ENCODE measurements around the gene ORC2.
"Not testable (repeated sequence)": the region's sequence is repeated elsewhere in the genome, so short reads cannot be mapped to it uniquely, and the experiment has no call there.

The ORC2 gene

GRCh38 chr2:200985799-200986198, 22.3 kb upstream of the ORC2 start:
- no peak for TF ChIP-seq CTCF (conservative IDR thresholded peaks at IDR 0.05; ENCODE audit: low read length)
- peak; percentile 66 for DNase-seq (ENCODE audit: low read depth)
- no peak overlapping the region for H3K4me3 ChIP-seq (ENCODE audit: low read length)

- DNase-seq (ENCODE audit: low read depth), result no peak
- no peak overlapping the region for H3K4me3 ChIP-seq (ENCODE audit: low read length)
- TF ChIP-seq CTCF (conservative IDR thresholded peaks at IDR 0.05; ENCODE audit: low read length), result no peak
Measured at GRCh38 chr2:200976710-200977109, 13.2 kb upstream of the ORC2 start.

GRCh38 chr2:200975672-200976071, 12.2 kb upstream of the ORC2 start:
- TF ChIP-seq CTCF (conservative IDR thresholded peaks at IDR 0.05; ENCODE audit: low read length), result no peak
- no peak for DNase-seq (ENCODE audit: low read depth)
- H3K4me3 ChIP-seq (ENCODE audit: low read length), result no peak overlapping the region

GRCh38 chr2:200970057-200970456, 6.6 kb upstream of the ORC2 start:
- DNase-seq (ENCODE audit: low read depth); H3K4me3 ChIP-seq (ENCODE audit: low read length): not testable (repeated sequence)

- H3K4me3 ChIP-seq (ENCODE audit: low read length), result no peak overlapping the region
- no peak for TF ChIP-seq CTCF (conservative IDR thresholded peaks at IDR 0.05; ENCODE audit: low read length)
- DNase-seq (ENCODE audit: low read depth), result no peak
Measured at GRCh38 chr2:200968735-200969134, 5.3 kb upstream of the ORC2 start.

GRCh38 chr2:200968162-200968561, 4.7 kb upstream of the ORC2 start:
- H3K4me3 ChIP-seq (ENCODE audit: low read length), result no peak overlapping the region
- TF ChIP-seq CTCF (conservative IDR thresholded peaks at IDR 0.05; ENCODE audit: low read length), result no peak
- DNase-seq (ENCODE audit: low read depth), result no peak

GRCh38 chr2:200966770-200967169, 3.3 kb upstream of the ORC2 start:
- H3K4me3 ChIP-seq (ENCODE audit: low read length), result no peak overlapping the region
- peak; percentile 53 for DNase-seq (ENCODE audit: low read depth)
- TF ChIP-seq CTCF (conservative IDR thresholded peaks at IDR 0.05; ENCODE audit: low read length), result no peak

GRCh38 chr2:200964498-200964897, 1.0 kb upstream of the ORC2 start:
- peak overlapping the region; percentile 96 for H3K4me3 ChIP-seq (ENCODE audit: low read length)
- no peak for DNase-seq (ENCODE audit: low read depth)
- no peak for TF ChIP-seq CTCF (conservative IDR thresholded peaks at IDR 0.05; ENCODE audit: low read length)

GRCh38 chr2:200963918-200964252, 425 bp upstream of the ORC2 start:
- not testable (repeated sequence) for DNase-seq (ENCODE audit: low read depth)
- H3K4me3 ChIP-seq (ENCODE audit: low read length), result peak overlapping the region; percentile 96

All from AG10803 (cell line).